ENCODE measurements around the gene PFKM.

PFKM gene

GRCh38 chr12:48191096-48191495 lies 71.9 kb downstream of the PFKM start:
- no peak for DNase-seq

- DNase-seq = no peak
These were observed 73.7 kb downstream of the PFKM start for GRCh38 chr12:48192861-48193260.

GRCh38 chr12:48193623-48194022 lies 74.5 kb downstream of the PFKM start:
- DNase-seq = no peak

GRCh38 chr12:48194799-48195201 lies 75.6 kb downstream of the PFKM start:
- DNase-seq = no peak

Measured in RPMI8226 (cell line).